Ishikawa (cell line): ENCODE measurements around the gene TMED4.

Experiments used
- CEBPB ChIP-seq: IDR thresholded peaks from 2 replicates; pipeline ENCODE4 v1.6.1; 2012
- CREB1 ChIP-seq: IDR thresholded peaks from 2 replicates; pipeline ENCODE4 v1.6.1; 2012; ENCODE audit warnings: low read depth
- EGR1 ChIP-seq: IDR thresholded peaks from 2 replicates; pipeline ENCODE4 v1.6.1; 2012
- EP300 ChIP-seq: IDR thresholded peaks from 2 replicates; pipeline ENCODE4 v1.6.1; 2012; ENCODE audit warnings: borderline replicate concordance
- FOXM1 ChIP-seq: IDR thresholded peaks from 2 replicates; pipeline ENCODE4 v1.6.1; 2012; ENCODE audit warnings: low read depth, borderline replicate concordance
- MAX ChIP-seq: IDR thresholded peaks from 2 replicates; pipeline ENCODE4 v1.6.1; 2012
- NFIC ChIP-seq: IDR thresholded peaks from 2 replicates; pipeline ENCODE4 v1.6.1; 2012
- RAD21 ChIP-seq: IDR thresholded peaks from 2 replicates; pipeline ENCODE4 v1.6.1; 2012; ENCODE audit warnings: low read depth
- REST ChIP-seq: IDR thresholded peaks from 2 replicates; pipeline ENCODE4 v1.6.1; 2012; ENCODE audit warnings: low read depth, mild to moderate bottlenecking
- TAF1 ChIP-seq: IDR thresholded peaks from 2 replicates; pipeline ENCODE4 v1.6.1; 2012; ENCODE audit warnings: low read depth, mild to moderate bottlenecking
- TCF12 ChIP-seq: IDR thresholded peaks from 2 replicates; pipeline ENCODE4 v1.6.1; 2012; ENCODE audit warnings: low read depth
- TEAD4 ChIP-seq: IDR thresholded peaks from 2 replicates; pipeline ENCODE4 v1.6.1; 2012
- USF1 ChIP-seq: IDR thresholded peaks from 2 replicates; pipeline ENCODE4 v1.6.1; 2012
- YY1 ChIP-seq: IDR thresholded peaks from 2 replicates; pipeline ENCODE4 v1.6.1; 2012; ENCODE audit warnings: low read depth
- ZBTB7A ChIP-seq: IDR thresholded peaks from 2 replicates; pipeline ENCODE4 v1.6.1; 2012; ENCODE audit warnings: low read depth

TMED4 gene

GRCh38 chr7:44541876-44542610 is 40.0 kb downstream of the TMED4 start:
- no peak for TF ChIP-seq EP300
- no peak for TF ChIP-seq CREB1
- no peak for TF ChIP-seq EGR1
- TF ChIP-seq YY1, result no peak
- no peak for TF ChIP-seq NFIC
- TF ChIP-seq REST, result no peak
- no peak for TF ChIP-seq CEBPB
- no peak for TF ChIP-seq RAD21
- no peak for TF ChIP-seq FOXM1
- no peak for TF ChIP-seq USF1
- TF ChIP-seq TCF12, result no peak
- TF ChIP-seq TAF1, result no peak
- no peak for TF ChIP-seq MAX
- no peak for TF ChIP-seq ZBTB7A
- no peak for TF ChIP-seq TEAD4

- TF ChIP-seq CEBPB (no peak), RAD21 (no peak), TEAD4 (no peak), MAX (no peak), CREB1 (no peak), USF1 (no peak), ZBTB7A (no peak), TAF1 (no peak), FOXM1 (no peak), EGR1 (no peak), NFIC (no peak), EP300 (no peak), TCF12 (no peak), REST (no peak)
Observed at GRCh38 chr7:44541028-44541869, 40.8 kb downstream of the TMED4 start, which contains the start of gene NPC1L1. TSS of gene NPC1L1 (minus strand) at chr7:44541330. CDS start at chr7:44541259, 71 bp downstream.

GRCh38 chr7:44540592-44541027 is 41.4 kb downstream of the TMED4 start:
- TF ChIP-seq EP300 (no peak), TAF1 (no peak), RAD21 (no peak), NFIC (no peak), ZBTB7A (no peak), CREB1 (no peak), REST (no peak)
